GM18507 (cell line): ENCODE data around the gene ANXA7.
"Not testable (repeated sequence)": the region's sequence is repeated elsewhere in the genome, so short reads cannot be mapped to it uniquely, and the experiment has no call there.

Source experiments
- DNase-seq: peaks from one replicate; pipeline ENCODE4 v3.0.0; 2011; ENCODE audit warnings: low read depth; ENCODE audit not compliant: insufficient read length; ENCODE audit errors: extremely low spot score
- FAIRE-seq: peaks from 2 replicates; lab custom pipeline; 2011; peaks lifted over from hg19 to GRCh38; lab: Jason Lieb, UNC

Gene ANXA7

DNA sequence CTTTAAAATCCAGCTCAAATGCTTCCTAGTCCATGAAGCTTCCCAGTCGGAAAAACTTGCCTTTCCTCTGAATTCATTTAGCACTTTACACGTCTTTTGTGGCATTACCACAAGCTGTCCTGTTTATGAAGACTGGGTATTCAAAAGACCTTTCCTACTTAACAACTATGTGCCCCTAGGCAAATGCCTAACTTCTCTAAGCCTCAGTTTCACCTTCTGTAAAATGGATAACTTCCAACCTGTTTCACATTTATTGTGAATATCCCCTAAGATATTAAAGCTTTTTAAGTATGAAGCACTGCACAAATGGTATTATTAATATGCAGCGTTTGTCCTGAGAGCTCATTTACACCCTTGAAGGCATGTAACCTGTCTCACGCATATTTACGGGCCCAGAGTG lies 56.0 kb downstream of the ANXA7 start:
- DNase-seq (no peak), FAIRE-seq (no peak)

DNA sequence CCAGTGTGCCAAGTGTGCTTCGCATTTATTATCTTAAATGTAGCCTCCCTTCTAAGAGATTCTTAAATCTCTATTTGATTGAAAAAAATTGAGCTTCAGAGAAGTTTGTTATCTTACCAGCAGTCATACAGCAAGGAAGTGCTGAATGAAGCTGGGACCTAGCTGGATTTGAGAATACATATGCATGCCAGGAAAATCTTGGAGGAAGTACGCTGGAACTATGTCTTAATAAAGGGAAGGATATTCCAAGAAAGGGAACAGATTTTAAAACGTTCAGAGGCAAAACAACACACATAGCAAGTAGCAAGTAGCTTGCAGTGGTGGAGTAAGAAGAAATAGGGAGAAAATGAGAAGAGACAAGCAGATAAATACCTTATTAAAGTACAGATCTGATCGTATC lies 56.7 kb downstream of the ANXA7 start:
- FAIRE-seq (no peak), DNase-seq (no peak)

GRCh38 chr10:73344269-73344668 lies 69.6 kb downstream of the ANXA7 start:
- FAIRE-seq (no peak), DNase-seq (no peak)

- FAIRE-seq (no peak), DNase-seq (no peak)
Observed at GRCh38 chr10:73340121-73340520, 73.7 kb downstream of the ANXA7 start.

DNA sequence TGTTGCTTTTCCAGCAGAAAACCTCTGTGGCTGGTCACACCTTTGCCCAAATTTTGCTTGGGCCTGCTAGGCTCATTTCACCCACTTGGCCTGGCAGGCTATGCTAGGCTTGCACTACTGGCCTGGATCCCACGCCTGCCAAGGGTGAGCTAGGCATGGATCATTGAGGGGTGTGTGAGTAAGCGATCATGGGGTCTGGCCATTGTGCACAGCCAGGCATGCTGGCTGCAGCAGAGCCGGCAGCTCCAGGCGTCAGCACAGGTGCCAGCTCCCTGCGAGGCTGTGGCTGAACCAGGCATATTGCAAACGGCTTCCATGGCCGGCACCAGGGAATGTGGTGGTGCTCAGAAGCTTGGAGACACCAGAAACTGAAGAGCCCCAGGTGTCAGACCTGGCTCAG lies 74.4 kb downstream of the ANXA7 start:
- no peak for FAIRE-seq

GRCh38 chr10:73338801-73339368 lies 75.0 kb downstream of the ANXA7 start:
- no peak for FAIRE-seq
- no peak for DNase-seq

More for the DNA sequence above, 74.4 kb downstream of the ANXA7 start:
- no peak for DNase-seq

- FAIRE-seq (no peak), DNase-seq (no peak)
Observed at GRCh38 chr10:73333202-73333601, 80.7 kb downstream of the ANXA7 start.

GRCh38 chr10:73332379-73332778 lies 81.5 kb downstream of the ANXA7 start:
- DNase-seq: no peak
- no peak for FAIRE-seq

DNA sequence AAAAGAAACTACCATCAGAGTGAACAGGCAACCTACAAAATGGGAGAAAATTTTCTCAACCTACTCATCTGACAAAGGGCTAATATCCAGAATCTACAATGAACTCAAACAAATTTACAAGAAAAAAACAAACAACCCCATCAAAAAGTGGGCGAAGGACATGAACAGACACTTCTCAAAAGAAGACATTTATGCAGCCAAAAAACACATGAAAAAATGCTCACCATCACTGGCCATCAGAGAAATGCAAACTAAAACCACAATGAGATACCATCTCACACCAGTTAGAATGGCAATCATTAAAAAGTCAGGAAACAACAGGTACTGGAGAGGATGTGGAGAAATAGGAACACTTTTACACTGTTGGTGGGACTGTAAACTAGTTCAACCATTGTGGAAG lies 85.3 kb downstream of the ANXA7 start:
- not testable (repeated sequence) for DNase-seq, FAIRE-seq

- FAIRE-seq, DNase-seq: not testable (repeated sequence)
Observed at GRCh38 chr10:73325290-73325689, 88.6 kb downstream of the ANXA7 start.
